ENCODE measurements around the gene TMED9. TPM values are rescaled to one million over a fixed set of nuclear protein-coding genes. Genes with fewer than 3 reads are reported as not detected.
"Not testable (repeated sequence)": the region's sequence is repeated elsewhere in the genome, so short reads cannot be mapped to it uniquely, and the experiment has no call there.

TMED9 gene
- total and polyA plus RNA-seq, 2 of the 4 experiments (the other 2 are of a cell fraction), result 123 to 357 TPM

DNA sequence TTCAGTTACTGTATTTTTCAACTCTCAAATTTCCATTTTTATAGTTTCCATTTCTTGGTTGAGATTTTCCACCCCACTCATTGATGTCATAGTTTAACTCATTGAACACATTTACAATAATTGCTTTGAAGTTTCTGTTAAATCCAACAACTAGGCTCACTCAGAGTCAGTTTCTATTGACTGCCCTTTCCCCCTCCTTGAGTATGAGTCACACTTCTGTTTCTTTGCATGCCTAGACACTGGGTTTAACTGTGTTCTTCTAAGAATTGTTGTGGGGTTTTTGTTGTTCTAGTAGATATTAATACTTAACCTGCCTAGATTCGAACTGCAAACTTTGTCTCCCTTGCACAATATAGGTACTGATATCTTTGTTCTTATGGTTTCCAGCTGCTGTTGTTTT lies 53.5 kb downstream of the TMED9 start:
- POLR2A ChIA-PET (ENCODE audit: unreplicated experiment); H3K18ac ChIP-seq (ENCODE audit: low read depth, low read length); H3K4ac ChIP-seq (ENCODE audit: low read depth, low read length); BruUV-seq (replicated peaks); H2AK9ac ChIP-seq (replicated peaks; ENCODE audit: low read depth, low read length, poor library complexity); H3K36me3 ChIP-seq (ENCODE audit: control insufficient read depth, insufficient read depth, low read length); dilution Hi-C loops (cut with HindIII; ENCODE audit: low sequenced_read_pairs, unreplicated experiment); H4K20me1 ChIP-seq (ENCODE audit: insufficient read depth, low read length); H3K14ac ChIP-seq (replicated peaks; ENCODE audit: low read depth, low read length); H2BK15ac ChIP-seq (ENCODE audit: low read depth, low read length); H4K5ac ChIP-seq (ENCODE audit: low read depth, low read length); H3K27me3 ChIP-seq (ENCODE audit: control insufficient read depth, insufficient read depth, low read length); ATAC-seq (ENCODE audit: low read depth); H3K9ac ChIP-seq (ENCODE audit: low read depth, low read length); H2AK5ac ChIP-seq (ENCODE audit: low read depth, low read length); H3K56ac ChIP-seq (ENCODE audit: extremely low read depth, insufficient read depth, low read length); intact Hi-C loops (cut with micrococcal nuclease); H3K23ac ChIP-seq (ENCODE audit: low read depth, low read length); CTCF ChIA-PET; H3K4me2 ChIP-seq (ENCODE audit: low read depth, low read length); H3K27ac ChIP-seq (ENCODE audit: insufficient read depth, low read length); H2BK5ac ChIP-seq (ENCODE audit: low read depth, low read length, poor library complexity, severe bottlenecking); in situ Hi-C loops (cut with MboI; ENCODE audit: low sequenced_read_pairs); DNase-seq; H4K91ac ChIP-seq (ENCODE audit: insufficient read depth, low read depth, low read length); H3K9me3 ChIP-seq (ENCODE audit: control insufficient read depth, insufficient read depth, low read length); H3K4me3 ChIP-seq (ENCODE audit: insufficient read depth, low read depth, low read length); H3K79me1 ChIP-seq (ENCODE audit: low read depth in 1 of 2, low read length in 2 of 2); H3K9me1 ChIP-seq (ENCODE audit: insufficient read depth, low read length); H2BK20ac ChIP-seq (ENCODE audit: low read depth, low read length); H2AFZ ChIP-seq (replicated peaks; ENCODE audit: low read length, poor library complexity); H3K4me1 ChIP-seq (ENCODE audit: control insufficient read depth, insufficient read depth, low read length); H4K8ac ChIP-seq (ENCODE audit: low read depth in 2 of 2, low read length in 2 of 2); H2BK120ac ChIP-seq (ENCODE audit: low read depth, low read length): not testable (repeated sequence)
- WGBS, 2 experiments (ENCODE audit: extremely low coverage in 2 of 2, insufficient read length in 1 of 2), result no CpG with 5 or more reads among the region's 1 CpG

Other genes with a start within 250 kb of the TMED9 start
- 164 and 303 TPM in 2 replicates for gene LMAN2, start 240.5 kb upstream of the TMED9 start, total RNA-seq (2012; rRNA removed)
- gene LMAN2, start 240.5 kb upstream of the TMED9 start, polyA plus RNA-seq (2012; rRNA removed), result 251 and 253 TPM in 2 replicates
- gene RGS14, start 234.3 kb upstream of the TMED9 start, total RNA-seq (2012; rRNA removed), result 1.1 TPM in 2 replicates
- gene RGS14, start 234.3 kb upstream of the TMED9 start, polyA plus RNA-seq (2012; rRNA removed), result 6.5 and 7.6 TPM in 2 replicates
- not detected in 2 replicates for gene SLC34A1, start 207.8 kb upstream of the TMED9 start, total RNA-seq (2012; rRNA removed)
- not detected in 2 replicates for gene SLC34A1, start 207.8 kb upstream of the TMED9 start, polyA plus RNA-seq (2012; rRNA removed)
- gene PFN3, start 191.5 kb upstream of the TMED9 start, total RNA-seq (2012; rRNA removed), result not detected in 2 replicates
- not detected in 2 replicates for gene PFN3, start 191.5 kb upstream of the TMED9 start, polyA plus RNA-seq (2012; rRNA removed)
- gene F12, start 182.6 kb upstream of the TMED9 start, total RNA-seq (2012; rRNA removed), result 0.36 and 0.56 TPM in 2 replicates
- gene F12, start 182.6 kb upstream of the TMED9 start, polyA plus RNA-seq (2012; rRNA removed), result 1.2 and 1.4 TPM in 2 replicates
- gene GRK6, start 165.5 kb upstream of the TMED9 start, total RNA-seq (2012; rRNA removed), result 30.1 and 35.0 TPM in 2 replicates
- 25.3 and 30.1 TPM in 2 replicates for gene GRK6, start 165.5 kb upstream of the TMED9 start, polyA plus RNA-seq (2012; rRNA removed)
- gene PRR7, start 145.4 kb upstream of the TMED9 start, total RNA-seq (2012; rRNA removed), result 1.1 TPM in 2 replicates
- gene PRR7, start 145.4 kb upstream of the TMED9 start, polyA plus RNA-seq (2012; rRNA removed), result 10.1 and 13.6 TPM in 2 replicates
- gene DBN1, start 118.6 kb upstream of the TMED9 start, total RNA-seq (2012; rRNA removed), result 122 and 212 TPM in 2 replicates
- gene DBN1, start 118.6 kb upstream of the TMED9 start, polyA plus RNA-seq (2012; rRNA removed), result 187 and 235 TPM in 2 replicates
- 70.4 and 72.5 TPM in 2 replicates for gene PDLIM7, start 94.6 kb upstream of the TMED9 start, total RNA-seq (2012; rRNA removed)
- gene PDLIM7, start 94.6 kb upstream of the TMED9 start, polyA plus RNA-seq (2012; rRNA removed), result 534 and 574 TPM in 2 replicates
- gene DOK3, start 82.4 kb upstream of the TMED9 start, total RNA-seq (2012; rRNA removed), result 0.54 and 0.56 TPM in 2 replicates
- 3.6 and 3.9 TPM in 2 replicates for gene DOK3, start 82.4 kb upstream of the TMED9 start, polyA plus RNA-seq (2012; rRNA removed)
- 130 and 141 TPM in 2 replicates for gene DDX41, start 75.2 kb upstream of the TMED9 start, total RNA-seq (2012; rRNA removed)
- gene DDX41, start 75.2 kb upstream of the TMED9 start, polyA plus RNA-seq (2012; rRNA removed), result 160 and 170 TPM in 2 replicates
- gene FAM193B, start 37.6 kb upstream of the TMED9 start, total RNA-seq (2012; rRNA removed), result 8.1 and 9.5 TPM in 2 replicates
- 51.4 and 52.2 TPM in 2 replicates for gene FAM193B, start 37.6 kb upstream of the TMED9 start, polyA plus RNA-seq (2012; rRNA removed)
- gene B4GALT7, start 7.9 kb downstream of the TMED9 start, total RNA-seq (2012; rRNA removed), result 28.6 and 29.2 TPM in 2 replicates
- gene B4GALT7, start 7.9 kb downstream of the TMED9 start, polyA plus RNA-seq (2012; rRNA removed), result 79.6 and 80.5 TPM in 2 replicates
- gene FAM153A, start 190.7 kb downstream of the TMED9 start, total RNA-seq (2012; rRNA removed), result not detected in 2 replicates
- gene FAM153A, start 190.7 kb downstream of the TMED9 start, polyA plus RNA-seq (2012; rRNA removed), result not detected in 2 replicates